Suprapubic skin (tissue), 4 donors: ENCODE results near the gene SLC13A2. TPM values are rescaled to one million over a fixed set of nuclear protein-coding genes. Genes with fewer than 3 reads are reported as not detected.
A peak's percentile ranks its signal among the peaks of the same experiment; 100 is the strongest.

Experiments
- DNase-seq, 2 donors: peaks; one replicate each; pipeline ENCODE4 v3.0.0-alpha.2; 2019; ENCODE audit warnings: low spot score in 2 of 2
- H3K27ac ChIP-seq: fragments of 200-600 bp; sonication (generic); one replicate; pipeline ENCODE4 v1.5.1; 2019
- H3K27me3 ChIP-seq: fragments of 200-600 bp; sonication (generic); one replicate; pipeline ENCODE4 v1.5.1; 2019
- H3K36me3 ChIP-seq: fragments of 200-600 bp; sonication (generic); one replicate; pipeline ENCODE4 v1.5.1; 2019
- H3K4me1 ChIP-seq: fragments of 200-600 bp; sonication (generic); one replicate; pipeline ENCODE4 v1.5.1; 2019
- H3K4me3 ChIP-seq: fragments of 200-600 bp; sonication (generic); one replicate; pipeline ENCODE4 v1.5.1; 2019; ENCODE audit warnings: mild to moderate bottlenecking
- H3K9me3 ChIP-seq: fragments of 200-600 bp; sonication (generic); one replicate; pipeline ENCODE4 v1.5.1; 2019
- EP300 ChIP-seq: sonication (generic); formaldehyde crosslinking; IDR thresholded peaks from one replicate; pipeline ENCODE4 v1.6.1; 2017; ENCODE audit warnings: antibody characterized with exemption
- POLR2A ChIP-seq, 2 donors: fragments of 450-650 bp; IDR thresholded peaks; one replicate each; pipeline ENCODE4 v1.6.1; 2017; ENCODE audit warnings: antibody characterized with exemption in 2 of 2, mild to moderate bottlenecking in 2 of 2, moderate library complexity in 2 of 2
- POLR2AphosphoS5 ChIP-seq, 3 donors: sonication (generic); formaldehyde crosslinking; IDR thresholded peaks; one replicate each; pipeline ENCODE4 v1.6.1; 2017; ENCODE audit warnings: antibody characterized with exemption in 3 of 3
- WGBS: methylation state at CpG from one replicate; pipeline ENCODE4 v1.1.5; 2018; 5-methylcytosine and 5-hydroxymethylcytosine counted together
- total RNA-seq, 4 donors: library from RNA; depleted of rRNA; stranded (reverse); fragments of >200 nt; gene quantifications; one replicate each; pipeline ENCODE4 v1.1.0, GENCODE V29; 2016
- TF ChIP-seq, protein P1 (sequence below), 2 donors: fragments of 200-600 bp in 1 of 2; fragments of 450-650 bp in 1 of 2; sonication (generic) in 1 of 2; IDR thresholded peaks; one replicate each; pipeline ENCODE4 v1.5.1; 2016 to 2019; ENCODE audit warnings: antibody characterized with exemption in 2 of 2, mild to moderate bottlenecking in 1 of 2, moderate library complexity in 1 of 2

SLC13A2 gene
- total RNA-seq, 4 donors from 2014 or later, result 9.7 to 22.0 (median 14.8) TPM

DNA sequence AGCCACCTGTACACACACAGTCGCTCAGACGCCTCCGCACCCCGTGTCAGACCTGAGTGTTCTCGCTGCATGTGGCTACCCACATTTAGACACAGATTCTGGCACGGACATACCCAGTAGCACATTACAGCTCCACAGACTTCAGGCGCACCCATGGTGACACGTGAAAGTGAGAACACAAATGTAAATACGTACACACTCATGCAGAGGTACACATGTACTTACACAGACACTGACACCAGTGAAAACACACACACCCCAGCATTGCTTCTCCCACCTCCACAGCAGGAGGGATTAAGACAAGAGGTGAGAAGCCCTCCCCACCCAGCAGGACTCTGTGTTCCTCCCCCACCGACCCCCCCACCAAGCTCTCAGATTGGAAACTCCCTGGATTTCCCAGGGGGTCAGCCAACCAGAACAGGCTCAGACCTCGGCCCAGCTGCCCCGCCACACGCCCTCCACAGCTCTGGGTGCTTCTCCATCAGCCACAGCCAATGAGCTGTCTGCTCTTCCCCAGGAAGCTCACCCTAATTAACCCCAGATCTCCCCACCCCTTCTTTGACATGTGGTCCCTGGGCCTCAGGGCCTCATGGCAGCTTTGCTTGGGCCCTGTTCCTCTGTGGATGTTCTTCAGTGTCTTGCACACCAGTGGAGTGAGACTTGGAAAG is 27.4 kb downstream of the SLC13A2 start:
- peaks cover 72% of the 10 kb centered on the region for H3K4me1 ChIP-seq
- peak overlapping the region; percentile 2 for H3K27ac ChIP-seq
- no peak for DNase-seq
- no peaks in the 10 kb centered on the region for H3K36me3 ChIP-seq
- no peaks in the 10 kb centered on the region for H3K9me3 ChIP-seq
- H3K4me3 ChIP-seq, result no peak overlapping the region
- 52% methylated on average over 12 of the region's 13 CpGs for WGBS
- no peak for TF ChIP-seq EP300
- no peak for TF ChIP-seq POLR2AphosphoS5 (IDR thresholded peaks at IDR 0.05)
- TF ChIP-seq, protein P1, sequence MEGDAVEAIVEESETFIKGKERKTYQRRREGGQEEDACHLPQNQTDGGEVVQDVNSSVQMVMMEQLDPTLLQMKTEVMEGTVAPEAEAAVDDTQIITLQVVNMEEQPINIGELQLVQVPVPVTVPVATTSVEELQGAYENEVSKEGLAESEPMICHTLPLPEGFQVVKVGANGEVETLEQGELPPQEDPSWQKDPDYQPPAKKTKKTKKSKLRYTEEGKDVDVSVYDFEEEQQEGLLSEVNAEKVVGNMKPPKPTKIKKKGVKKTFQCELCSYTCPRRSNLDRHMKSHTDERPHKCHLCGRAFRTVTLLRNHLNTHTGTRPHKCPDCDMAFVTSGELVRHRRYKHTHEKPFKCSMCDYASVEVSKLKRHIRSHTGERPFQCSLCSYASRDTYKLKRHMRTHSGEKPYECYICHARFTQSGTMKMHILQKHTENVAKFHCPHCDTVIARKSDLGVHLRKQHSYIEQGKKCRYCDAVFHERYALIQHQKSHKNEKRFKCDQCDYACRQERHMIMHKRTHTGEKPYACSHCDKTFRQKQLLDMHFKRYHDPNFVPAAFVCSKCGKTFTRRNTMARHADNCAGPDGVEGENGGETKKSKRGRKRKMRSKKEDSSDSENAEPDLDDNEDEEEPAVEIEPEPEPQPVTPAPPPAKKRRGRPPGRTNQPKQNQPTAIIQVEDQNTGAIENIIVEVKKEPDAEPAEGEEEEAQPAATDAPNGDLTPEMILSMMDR (IDR thresholded peaks at IDR 0.05), result no peak
- TF ChIP-seq POLR2A (IDR thresholded peaks at IDR 0.05), result no peak
- H3K27me3 ChIP-seq, result peaks cover 6% of the 10 kb centered on the region

DNA sequence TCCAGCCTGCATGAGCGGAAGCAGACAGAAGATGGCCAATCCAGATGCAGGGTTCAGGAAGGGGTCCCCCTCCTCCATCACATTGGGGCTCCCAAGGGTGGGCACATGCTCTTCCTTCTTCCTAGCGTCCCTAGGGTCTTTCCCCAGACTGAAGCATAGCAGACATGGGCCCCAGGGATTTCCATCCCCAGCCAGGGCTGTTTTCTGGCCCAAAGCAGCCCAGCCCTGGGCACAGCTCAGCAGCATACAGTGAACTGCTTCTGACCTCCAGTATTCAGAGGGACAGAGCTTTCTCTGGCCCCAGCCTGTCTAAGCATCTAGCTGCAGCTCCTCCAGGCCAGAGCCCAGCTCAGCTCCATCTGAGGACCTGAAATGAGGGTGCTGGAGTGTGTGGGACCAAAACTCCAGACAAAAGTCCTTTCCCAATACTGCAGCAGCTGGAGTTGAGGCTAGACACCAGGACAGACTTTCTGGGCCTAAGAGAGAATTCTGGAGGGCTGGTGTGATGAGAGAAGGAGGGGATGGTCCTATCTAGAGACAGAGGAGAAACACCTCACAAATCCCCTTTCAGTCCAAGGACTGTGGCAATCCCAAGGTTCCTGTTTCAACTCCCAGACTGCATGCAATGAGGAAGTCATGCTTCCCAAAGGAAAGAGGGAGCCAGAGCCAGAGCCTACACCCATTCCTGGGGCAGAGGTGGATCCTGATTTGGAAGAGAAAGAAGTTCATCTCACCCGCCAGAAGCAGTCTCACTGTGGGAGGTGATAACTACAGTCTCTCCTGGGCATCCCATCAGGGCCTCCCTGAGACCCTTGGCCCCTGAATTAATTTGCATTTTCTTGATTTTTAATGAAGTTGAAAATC is 28.2 kb downstream of the SLC13A2 start:
- H3K4me1 ChIP-seq, result peaks cover 65% of the 10 kb centered on the region
- WGBS, result 62% methylated on average over 3 of the region's 3 CpGs
- H3K9me3 ChIP-seq, result no peaks in the 10 kb centered on the region
- no peak overlapping the region for H3K4me3 ChIP-seq
- DNase-seq, result no peak
- no peaks in the 10 kb centered on the region for H3K36me3 ChIP-seq
- TF ChIP-seq POLR2AphosphoS5 (IDR thresholded peaks at IDR 0.05) (no peak), POLR2A (IDR thresholded peaks at IDR 0.05) (no peak), EP300 (no peak)
- TF ChIP-seq, protein P1 (IDR thresholded peaks at IDR 0.05), result no peak
- H3K27me3 ChIP-seq, result peaks cover 6% of the 10 kb centered on the region
- peak overlapping the region; percentile 2 for H3K27ac ChIP-seq

DNA sequence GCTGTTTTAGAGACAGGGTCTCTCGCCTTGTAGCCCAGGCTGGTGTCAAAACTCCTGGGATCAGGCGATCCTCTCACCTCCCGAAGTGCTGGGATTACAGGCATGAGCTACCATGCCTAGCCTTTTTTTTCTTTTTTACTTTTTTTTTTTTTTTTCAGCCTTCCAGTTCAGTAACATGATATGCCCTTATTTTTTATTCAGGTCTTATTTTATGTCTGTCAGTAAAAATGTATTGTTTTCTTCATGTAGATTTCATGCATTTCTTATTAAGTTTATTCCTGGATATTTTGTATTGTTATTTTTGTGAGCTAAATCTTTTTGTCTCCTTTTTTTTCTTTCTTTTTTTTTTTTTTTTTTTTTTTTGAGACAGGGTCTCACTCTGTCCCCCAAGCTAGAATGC is 30.0 kb downstream of the SLC13A2 start:
- WGBS, result 67% methylated on average over 3 of the region's 3 CpGs

DNA sequence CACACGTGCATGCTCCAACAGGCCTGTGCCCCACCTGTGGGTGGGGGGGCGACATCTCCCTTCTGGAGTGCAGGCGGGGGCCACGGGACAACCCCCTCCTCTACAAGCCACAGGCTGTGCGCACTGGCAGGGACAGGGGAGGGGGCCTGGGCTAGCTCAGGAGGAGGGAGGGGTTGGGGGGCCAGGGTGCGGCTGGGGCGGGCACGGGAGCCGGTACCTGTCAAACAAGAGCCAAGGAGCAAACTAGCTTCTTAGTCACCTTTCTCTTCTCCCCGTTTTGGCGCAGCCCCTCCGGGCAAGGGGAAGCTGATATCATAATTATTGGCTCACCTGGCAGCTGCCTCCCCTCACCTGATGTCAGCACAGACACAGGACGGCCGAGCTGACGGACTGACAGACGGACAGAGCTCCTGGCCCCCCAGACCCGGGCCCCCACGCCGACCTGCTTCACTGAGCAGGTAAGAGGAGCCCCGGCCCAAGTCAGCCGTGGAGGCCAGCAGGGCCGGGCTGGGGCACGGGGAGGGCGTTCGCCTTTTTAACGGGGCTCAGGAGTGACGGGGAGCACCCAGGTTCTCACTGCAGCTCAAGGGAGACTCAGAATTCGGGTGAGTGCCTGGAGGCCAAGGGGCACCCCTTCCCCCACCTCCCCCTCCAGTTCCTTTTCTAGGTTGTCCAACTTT is 32.7 kb downstream of the SLC13A2 start, which contains the start of gene FOXN1:
FOXN1 (plus strand) TSS at position 363 of the 680 bp plus-strand sequence. CDS start 17,622 bp downstream, outside the sequence.
- TF ChIP-seq, protein P1 (IDR thresholded peaks at IDR 0.05), result no peak
- TF ChIP-seq EP300 (no peak), POLR2A (IDR thresholded peaks at IDR 0.05) (no peak), POLR2AphosphoS5 (IDR thresholded peaks at IDR 0.05) (no peak)
- peaks cover 15% of the 10 kb centered on the region for H3K27me3 ChIP-seq
- no peaks in the 10 kb centered on the region for H3K9me3 ChIP-seq
- no peak for DNase-seq
- peaks cover 48% of the 10 kb centered on the region for H3K4me1 ChIP-seq
- peak within 1 kb of the TSS; percentile 79 for H3K27ac ChIP-seq
- WGBS, result 61% methylated on average over 8 of the region's 28 CpGs
- peak within 1 kb of the TSS; percentile 39 for H3K4me3 ChIP-seq
- H3K36me3 ChIP-seq, result no peaks in the 10 kb centered on the region

More for the DNA sequence above, 30.0 kb downstream of the SLC13A2 start:
- Histone ChIP-seq H3K4me1 (peaks cover 62% of the 10 kb centered on the region), H3K27ac (no peak overlapping the region), H3K27me3 (peaks cover 12% of the 10 kb centered on the region), H3K36me3 (no peaks in the 10 kb centered on the region), H3K4me3 (no peak overlapping the region), H3K9me3 (no peaks in the 10 kb centered on the region)
- TF ChIP-seq, protein P1 (IDR thresholded peaks at IDR 0.05), result no peak
- no peak for TF ChIP-seq EP300
- no peak for TF ChIP-seq POLR2AphosphoS5 (IDR thresholded peaks at IDR 0.05)
- no peak for TF ChIP-seq POLR2A (IDR thresholded peaks at IDR 0.05)
- DNase-seq, result no peak
